ENCODE results near the gene FIBP.

FIBP gene

GRCh38 chr11:65854852-65855837, 33.1 kb downstream of the FIBP start:
- H3K27ac ChIP-seq: no peak overlapping the region
- TF ChIP-seq, protein P1, sequence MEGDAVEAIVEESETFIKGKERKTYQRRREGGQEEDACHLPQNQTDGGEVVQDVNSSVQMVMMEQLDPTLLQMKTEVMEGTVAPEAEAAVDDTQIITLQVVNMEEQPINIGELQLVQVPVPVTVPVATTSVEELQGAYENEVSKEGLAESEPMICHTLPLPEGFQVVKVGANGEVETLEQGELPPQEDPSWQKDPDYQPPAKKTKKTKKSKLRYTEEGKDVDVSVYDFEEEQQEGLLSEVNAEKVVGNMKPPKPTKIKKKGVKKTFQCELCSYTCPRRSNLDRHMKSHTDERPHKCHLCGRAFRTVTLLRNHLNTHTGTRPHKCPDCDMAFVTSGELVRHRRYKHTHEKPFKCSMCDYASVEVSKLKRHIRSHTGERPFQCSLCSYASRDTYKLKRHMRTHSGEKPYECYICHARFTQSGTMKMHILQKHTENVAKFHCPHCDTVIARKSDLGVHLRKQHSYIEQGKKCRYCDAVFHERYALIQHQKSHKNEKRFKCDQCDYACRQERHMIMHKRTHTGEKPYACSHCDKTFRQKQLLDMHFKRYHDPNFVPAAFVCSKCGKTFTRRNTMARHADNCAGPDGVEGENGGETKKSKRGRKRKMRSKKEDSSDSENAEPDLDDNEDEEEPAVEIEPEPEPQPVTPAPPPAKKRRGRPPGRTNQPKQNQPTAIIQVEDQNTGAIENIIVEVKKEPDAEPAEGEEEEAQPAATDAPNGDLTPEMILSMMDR (conservative IDR thresholded peaks at IDR 0.05): no peak
- no peak for TF ChIP-seq ZFX (IDR thresholded peaks at IDR 0.05)

- H3K27ac ChIP-seq: no peak overlapping the region
- no peak for TF ChIP-seq ZFX (IDR thresholded peaks at IDR 0.05)
- TF ChIP-seq, protein P1 (conservative IDR thresholded peaks at IDR 0.05): no peak
Measured at GRCh38 chr11:65854161-65854592, 34.1 kb downstream of the FIBP start.

DNA sequence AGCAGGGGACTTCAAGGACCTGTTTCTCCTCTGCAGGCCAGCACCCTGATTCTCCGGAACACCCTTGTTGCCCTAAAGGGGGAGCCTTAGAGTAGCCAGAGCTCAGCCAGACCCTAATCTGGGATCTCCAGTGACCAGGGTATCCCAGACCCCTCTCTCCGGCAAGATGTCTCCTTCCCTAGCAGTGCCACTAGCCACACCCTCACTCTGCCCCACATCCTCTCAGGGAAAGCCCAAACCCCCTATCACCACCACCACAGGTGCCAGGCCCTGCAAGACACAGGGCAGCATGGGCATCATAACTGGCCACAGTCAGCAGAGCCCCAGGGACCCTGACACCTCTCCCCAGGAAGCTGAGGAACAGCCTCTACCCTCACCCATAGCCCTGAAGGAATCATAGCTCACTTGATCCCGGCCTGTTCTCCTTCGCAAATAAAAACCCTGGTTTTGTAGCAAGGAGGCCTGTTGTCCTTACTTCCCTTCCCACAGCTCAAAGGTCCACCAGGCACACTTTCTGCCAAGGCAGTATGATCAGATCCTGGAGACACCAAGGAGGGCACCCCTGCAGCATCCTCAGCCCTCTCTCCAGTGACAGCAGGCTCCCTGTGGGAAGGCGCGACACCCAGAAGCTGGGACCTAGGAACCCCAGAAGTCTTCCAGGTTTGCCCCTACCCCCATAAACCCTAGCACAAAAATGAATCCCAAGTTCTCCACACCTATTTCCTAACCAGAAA, 34.9 kb downstream of the FIBP start:
- no peak overlapping the region for H3K27ac ChIP-seq
- TF ChIP-seq ZFX (IDR thresholded peaks at IDR 0.05): no peak
- TF ChIP-seq, protein P1 (conservative IDR thresholded peaks at IDR 0.05): peak; percentile 5; the same call in 1 of the 2 replicates

DNA sequence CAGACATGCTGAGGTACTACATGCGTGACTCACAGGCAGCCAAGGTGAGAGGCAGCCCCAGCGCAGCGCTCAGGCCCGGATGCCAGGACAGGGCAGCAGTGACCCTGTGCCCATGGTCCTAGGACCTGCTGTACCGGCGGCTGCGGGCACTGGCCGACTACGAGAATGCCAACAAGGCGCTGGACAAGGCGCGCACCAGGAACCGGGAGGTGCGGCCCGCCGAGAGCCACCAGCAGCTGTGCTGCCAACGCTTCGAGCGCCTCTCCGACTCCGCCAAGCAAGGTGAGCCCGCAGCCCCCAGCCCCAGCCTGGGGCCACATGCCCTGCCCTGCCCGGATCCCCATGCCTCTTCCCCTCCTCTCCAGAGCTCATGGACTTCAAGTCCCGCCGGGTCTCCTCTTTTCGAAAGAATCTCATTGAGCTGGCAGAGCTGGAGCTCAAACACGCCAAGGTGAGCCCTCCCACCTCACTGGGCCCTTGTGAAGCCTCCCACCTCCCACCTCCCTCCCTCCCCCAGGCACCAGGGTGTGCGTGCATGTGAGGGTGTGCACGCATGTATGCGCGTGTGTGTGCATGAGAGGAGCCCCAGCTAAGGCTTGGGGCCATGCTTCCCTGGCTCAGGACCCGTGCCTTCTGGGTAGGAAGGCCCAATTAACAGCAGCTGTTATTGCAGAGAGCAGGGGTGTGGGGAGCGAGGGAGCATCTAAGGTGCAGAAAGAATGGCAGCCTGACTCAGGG, 35.6 kb downstream of the FIBP start:
- H3K27ac ChIP-seq: no peak overlapping the region
- no peak for TF ChIP-seq ZFX (IDR thresholded peaks at IDR 0.05)
- TF ChIP-seq, protein P1 (conservative IDR thresholded peaks at IDR 0.05): no peak

GRCh38 chr11:65851811-65852507, 36.3 kb downstream of the FIBP start:
- no peak for TF ChIP-seq ZFX (IDR thresholded peaks at IDR 0.05)
- TF ChIP-seq, protein P1 (conservative IDR thresholded peaks at IDR 0.05): no peak

GRCh38 chr11:65851083-65851579, 37.1 kb downstream of the FIBP start:
- no peak overlapping the region for H3K27ac ChIP-seq
- TF ChIP-seq, protein P1 (conservative IDR thresholded peaks at IDR 0.05): peak; percentile 61
- no peak for TF ChIP-seq ZFX (IDR thresholded peaks at IDR 0.05)

More at GRCh38 chr11:65851811-65852507, 36.3 kb downstream of the FIBP start:
- no peak overlapping the region for H3K27ac ChIP-seq
